A673 (cell line): Measurements from ENCODE around the gene HIRIP3. TPM values are rescaled to one million over a fixed set of nuclear protein-coding genes. Genes with fewer than 3 reads are reported as not detected.
"Not testable (repeated sequence)": the region's sequence is repeated elsewhere in the genome, so short reads cannot be mapped to it uniquely, and the experiment has no call there.

Experiments
- BruUV-seq: library from RNA; stranded (reverse); fragments of 400-500 nt; replicated peaks from 2 replicates; lab custom pipeline; 2021; lab: Mats Ljungman, UMichigan
- CTCF ChIA-PET: fragments of 300-600 bp; sonication (Branson Sonifier 250); formaldehyde crosslinking; loops from one replicate; lab custom pipeline; 2022; ENCODE audit warnings: antibody characterized with exemption; lab: Charles Lee
- POLR2A ChIA-PET: fragments of 300-600 bp; sonication (Branson Sonifier 250); formaldehyde crosslinking; loops from one replicate; lab custom pipeline; 2022; ENCODE audit warnings: antibody characterized with exemption; ENCODE audit not compliant: low non-redundant PET; lab: Charles Lee
- DNase-seq: peaks from one replicate; pipeline ENCODE4 v3.0.0-alpha.2; 2015; ENCODE audit warnings: low spot score
- H3K27ac ChIP-seq: fragments of 200-600 bp; sonication (generic); 2 replicates; pipeline ENCODE4 v1.5.1; 2016; ENCODE audit warnings: mixed run types, low read depth, mild to moderate bottlenecking, mixed read lengths, antibody characterized with exemption, low read length; ENCODE audit not compliant: poor library complexity, severe bottlenecking
- H3K27me3 ChIP-seq: fragments of 200-600 bp; sonication (generic); replicated peaks from 2 replicates; pipeline ENCODE4 v1.6.1; 2017; ENCODE audit warnings: mixed run types, low read depth, mild to moderate bottlenecking, mixed read lengths, antibody characterized with exemption, low read length; ENCODE audit not compliant: insufficient read depth, poor library complexity
- H3K36me3 ChIP-seq: fragments of 200-600 bp; sonication (generic); 2 replicates; pipeline ENCODE4 v1.6.1; 2016; ENCODE audit warnings: mixed run types, mild to moderate bottlenecking, mixed read lengths, antibody characterized with exemption, low read length; ENCODE audit not compliant: insufficient read depth, poor library complexity, severe bottlenecking
- H3K4me1 ChIP-seq: fragments of 200-600 bp; sonication (generic); 2 replicates; pipeline ENCODE4 v1.6.1; 2017; ENCODE audit warnings: mixed run types, mild to moderate bottlenecking, mixed read lengths, antibody characterized with exemption, low read length; ENCODE audit not compliant: insufficient read depth, poor library complexity, severe bottlenecking
- H3K4me3 ChIP-seq: fragments of 200-600 bp; sonication (generic); 2 replicates; pipeline ENCODE4 v1.5.1; 2016; ENCODE audit warnings: low read depth, mixed run types, mild to moderate bottlenecking, mixed read lengths, low read length; ENCODE audit not compliant: poor library complexity, severe bottlenecking
- H3K9me3 ChIP-seq: fragments of 200-600 bp; sonication (generic); 2 replicates; pipeline ENCODE4 v1.6.1; 2016; ENCODE audit warnings: mixed run types, low read depth, mild to moderate bottlenecking, mixed read lengths, antibody characterized with exemption, low read length; ENCODE audit not compliant: poor library complexity, severe bottlenecking
- CTCF ChIP-seq: fragments of 300-800, 200-600 bp; sonication (generic); conservative IDR thresholded peaks from 2 replicates; pipeline ENCODE4 v1.5.1; 2017; ENCODE audit warnings: low read depth, mild to moderate bottlenecking, antibody characterized with exemption, low read length, moderate library complexity, mixed read lengths
- EZH2 ChIP-seq: fragments of 200-600 bp; sonication (generic); IDR thresholded peaks from 2 replicates; pipeline ENCODE4 v1.6.1; 2017; ENCODE audit warnings: borderline replicate concordance, low read depth, mild to moderate bottlenecking, mixed read lengths, antibody characterized with exemption, low read length; ENCODE audit not compliant: poor library complexity, severe bottlenecking
- intact Hi-C: fragments of 100-400 bp; cut with micrococcal nuclease; formaldehyde crosslinking; loops from one replicate; pipeline ENCODE4 v1.10.0; 2022; ENCODE audit not compliant: unreplicated experiment
- total RNA-seq: library from RNA; stranded (reverse); gene quantifications from 2 replicates; pipeline ENCODE4 v1.2.3, GENCODE V29; 2021

Gene HIRIP3
- total RNA-seq, 1 experiment from 2014 or later = 29.7 TPM

GRCh38 chr16:30023586-30023985 is 28.2 kb upstream of the HIRIP3 start:
- Histone ChIP-seq H3K4me3 (no peak overlapping the region), H3K27me3 (no peaks in the 10 kb centered on the region), H3K9me3 (no peaks in the 10 kb centered on the region), H3K4me1 (no peaks in the 10 kb centered on the region), H3K36me3 (no peaks in the 10 kb centered on the region), H3K27ac (no peak overlapping the region)
- ChIA-PET CTCF (interaction anchor here (0.8 kb wide), 1 partner anchor 9 kb away, joined by 4 read pairs; no protein-coding TSS in a partner anchor), POLR2A (interaction anchor here (0.6 kb wide), 1 partner anchor 621 kb away, joined by 7 read pairs; no protein-coding TSS in a partner anchor)
- TF ChIP-seq CTCF = no peak
- no peak for TF ChIP-seq EZH2
- intact Hi-C loops = no loop called here
- BruUV-seq = no TSS peak
- no peak for DNase-seq

GRCh38 chr16:30022887-30023286 is 27.5 kb upstream of the HIRIP3 start, which contains the start of gene C16orf92:
TSS of gene C16orf92 (plus strand) at chr16:30023198. CDS start at chr16:30023341, 143 bp downstream.
- Histone ChIP-seq H3K27me3 (no peaks in the 10 kb centered on the region), H3K4me1 (no peaks in the 10 kb centered on the region), H3K9me3 (no peaks in the 10 kb centered on the region), H3K27ac (no peak within 1 kb of the TSS), H3K4me3 (no peak within 1 kb of the TSS), H3K36me3 (no peaks in the 10 kb centered on the region)
- no TSS peak for BruUV-seq
- POLR2A ChIA-PET = no interaction called here
- TF ChIP-seq CTCF = no peak
- CTCF ChIA-PET = no interaction called here
- no peak for DNase-seq
- intact Hi-C loops = no loop called here

GRCh38 chr16:30018731-30019158 is 23.3 kb upstream of the HIRIP3 start:
- no peak overlapping the region for H3K27ac ChIP-seq
- POLR2A ChIA-PET = no interaction called here
- H3K4me3 ChIP-seq = no peak overlapping the region
- H3K4me1 ChIP-seq = no peaks in the 10 kb centered on the region
- no TSS peak for BruUV-seq
- no peak for DNase-seq
- no peaks in the 10 kb centered on the region for H3K9me3 ChIP-seq
- intact Hi-C loops = no loop called here
- CTCF ChIA-PET = interaction anchor here (0.6 kb wide), 1 partner anchor 9 kb away, joined by 9 read pairs; no protein-coding TSS in a partner anchor
- no peaks in the 10 kb centered on the region for H3K27me3 ChIP-seq
- no peaks in the 10 kb centered on the region for H3K36me3 ChIP-seq
- TF ChIP-seq EZH2 = no peak
- TF ChIP-seq CTCF = no peak

GRCh38 chr16:30017937-30018336 is 22.5 kb upstream of the HIRIP3 start:
- BruUV-seq, DNase-seq, H3K27me3 ChIP-seq, H3K9me3 ChIP-seq, CTCF ChIA-PET, intact Hi-C loops, H3K27ac ChIP-seq, POLR2A ChIA-PET, H3K4me1 ChIP-seq, H3K36me3 ChIP-seq, H3K4me3 ChIP-seq: not testable (repeated sequence)
